GM12878 (cell line): Measurements from ENCODE around the gene GFRA1. TPM values are rescaled to one million over a fixed set of nuclear protein-coding genes. Genes with fewer than 3 reads are reported as not detected.

Experiments used
- ATAC-seq: fragments of 200-7000 bp; cut with Tn5 transposase; 3 replicates; pipeline ENCODE4 v1.9.1; 2020; ENCODE audit warnings: mild to moderate bottlenecking, moderate library complexity
- BruUV-seq: library from RNA; stranded (reverse); fragments of 400-500 nt; replicated peaks from 2 replicates; lab custom pipeline; 2021; lab: Mats Ljungman, UMichigan
- CTCF ChIA-PET: fragments of 300-600 bp; sonication (Branson Sonifier 250); formaldehyde crosslinking; extraction: SDS; loops from one replicate; lab custom pipeline; 2021; ENCODE audit warnings: inconsistent platforms; lab: Yijun Ruan, JAX
- POLR2A ChIA-PET: fragments of 350-600 bp; formaldehyde crosslinking; extraction: SDS; loops from one replicate; lab custom pipeline; 2021; ENCODE audit warnings: inconsistent platforms; lab: Charles Lee
- RAD21 ChIA-PET: fragments of 300-600 bp; sonication (Branson Sonifier 250); formaldehyde crosslinking; loops from one replicate; lab custom pipeline; 2023; ENCODE audit warnings: antibody characterized with exemption; ENCODE audit not compliant: unreplicated experiment; lab: Charles Lee
- SMC1A ChIA-PET: fragments of 300-600 bp; sonication (Branson Sonifier 250); formaldehyde crosslinking; loops from one replicate; lab custom pipeline; 2023; ENCODE audit not compliant: unreplicated experiment, uncharacterized antibody; lab: Charles Lee
- DNase-seq: peaks from one replicate; pipeline ENCODE4 v3.0.0-alpha.2; 2011; ENCODE audit warnings: low read depth, low spot score
- FAIRE-seq: peaks from 3 replicates; lab custom pipeline; 2011; peaks lifted over from hg19 to GRCh38; lab: Jason Lieb, UNC
- H2AFZ ChIP-seq: 2 replicates; pipeline ENCODE4 v1.6.0; 2011; ENCODE audit warnings: low read depth, low read length, control low read depth; ENCODE audit not compliant: control insufficient read depth
- H3K27ac ChIP-seq: 2 replicates; pipeline ENCODE4 v1.5.1; 2011; ENCODE audit warnings: control low read depth; ENCODE audit not compliant: control insufficient read depth, insufficient read depth
- H3K27me3 ChIP-seq, 2 experiments: replicated peaks in 1 of 2; 2 replicates each; pipeline versions ENCODE4 v1.6.0 to v1.6.1; 2011; ENCODE audit warnings: low read length in 1 of 2; ENCODE audit not compliant: control insufficient read depth in 2 of 2, insufficient read depth in 2 of 2
- H3K36me3 ChIP-seq, 2 experiments: 2 replicates each; pipeline ENCODE4 v1.5.1; 2011; ENCODE audit warnings: low read length in 1 of 2; ENCODE audit not compliant: control insufficient read depth in 2 of 2, insufficient read depth in 2 of 2
- H3K4me1 ChIP-seq: 2 replicates; pipeline ENCODE4 v1.6.1; 2011; ENCODE audit warnings: mild to moderate bottlenecking, low read length, moderate library complexity, mixed read lengths; ENCODE audit not compliant: control insufficient read depth, insufficient read depth
- H3K4me2 ChIP-seq: 2 replicates; pipeline ENCODE4 v1.6.0; 2011; ENCODE audit warnings: control low read depth; ENCODE audit not compliant: control insufficient read depth, insufficient read depth
- H3K4me3 ChIP-seq: fragments of 200-600 bp; sonication (generic); 2 replicates; pipeline ENCODE4 v1.5.1; 2016
- H3K79me2 ChIP-seq: 2 replicates; pipeline ENCODE4 v1.6.0; 2011; ENCODE audit warnings: low read length; ENCODE audit not compliant: control insufficient read depth, insufficient read depth
- H3K9ac ChIP-seq: 2 replicates; pipeline ENCODE4 v1.8.0; 2011; ENCODE audit warnings: low read length, control low read depth, mixed read lengths; ENCODE audit not compliant: control insufficient read depth, insufficient read depth
- H3K9me3 ChIP-seq: replicated peaks from 3 replicates; pipeline ENCODE4 v1.5.1; 2011; ENCODE audit warnings: mild to moderate bottlenecking, low read length; ENCODE audit not compliant: control insufficient read depth, insufficient read depth
- H4K20me1 ChIP-seq: 2 replicates; pipeline ENCODE4 v1.6.0; 2011; ENCODE audit not compliant: control insufficient read depth, insufficient read depth
- CHD4 ChIP-seq: fragments of 200-600 bp; sonication (generic); IDR thresholded peaks from 2 replicates; pipeline ENCODE4 v1.6.1; 2016; ENCODE audit warnings: mild to moderate bottlenecking
- E2F8 ChIP-seq: fragments of 450-650 bp; IDR thresholded peaks from 2 replicates; pipeline ENCODE4 v1.6.1; 2018; ENCODE audit warnings: mild to moderate bottlenecking, low read depth, moderate library complexity; ENCODE audit not compliant: partially characterized antibody
- GABPA ChIP-seq: IDR thresholded peaks from 2 replicates; pipeline ENCODE4 v1.6.1; 2014; ENCODE audit warnings: antibody characterized with exemption, low read depth, mild to moderate bottlenecking, inconsistent platforms
- IKZF1 ChIP-seq: fragments of 450-650 bp; conservative IDR thresholded peaks from 2 replicates; pipeline ENCODE4 v1.6.1; 2017; ENCODE audit warnings: antibody characterized with exemption, mild to moderate bottlenecking
- IRF3 ChIP-seq: fragments of 450-650 bp; IDR thresholded peaks from 2 replicates; pipeline ENCODE4 v1.6.1; 2014; ENCODE audit warnings: mild to moderate bottlenecking
- KAT2A ChIP-seq: conservative IDR thresholded peaks from 2 replicates; pipeline ENCODE4 v1.6.1; 2011; ENCODE audit warnings: low read depth, low read length; ENCODE audit not compliant: control insufficient read depth
- MYB ChIP-seq: fragments of 150-350 bp; IDR thresholded peaks from 2 replicates; pipeline ENCODE4 v1.6.1; 2014; ENCODE audit warnings: mild to moderate bottlenecking, low read depth, low read length, borderline replicate concordance
- NFIC ChIP-seq: IDR thresholded peaks from 2 replicates; pipeline ENCODE4 v1.6.1; 2012; ENCODE audit warnings: low read depth, mild to moderate bottlenecking, inconsistent platforms, low read length, moderate library complexity
- POLR2AphosphoS5 ChIP-seq: IDR thresholded peaks from 2 replicates; pipeline ENCODE4 v1.6.1; 2011; ENCODE audit warnings: mild to moderate bottlenecking, low read length, inconsistent platforms
- RELB ChIP-seq: fragments of 450-650 bp; IDR thresholded peaks from 2 replicates; pipeline ENCODE4 v1.6.1; 2017; ENCODE audit warnings: low read depth, mild to moderate bottlenecking, moderate library complexity
- RUNX3 ChIP-seq: IDR thresholded peaks from 2 replicates; pipeline ENCODE4 v1.6.1; 2012; ENCODE audit warnings: low read length, inconsistent platforms
- SIN3A ChIP-seq: IDR thresholded peaks from 2 replicates; pipeline ENCODE4 v1.6.1; 2012; ENCODE audit warnings: low read depth, low read length, improper control_type of control experiment
- TCF3 ChIP-seq: IDR thresholded peaks from 2 replicates; pipeline ENCODE4 v1.6.1; 2012; ENCODE audit warnings: low read depth, mild to moderate bottlenecking, low read length, borderline replicate concordance; ENCODE audit not compliant: insufficient read depth
- USF1 ChIP-seq: IDR thresholded peaks from 2 replicates; pipeline ENCODE4 v1.6.1; 2011; ENCODE audit warnings: borderline replicate concordance, low read depth, mild to moderate bottlenecking, moderate library complexity, mixed read lengths, low read length; ENCODE audit not compliant: insufficient read depth; ENCODE audit errors: extremely low read length
- ZZZ3 ChIP-seq: IDR thresholded peaks from 2 replicates; pipeline ENCODE4 v1.6.1; 2011; ENCODE audit warnings: low read depth; ENCODE audit not compliant: control insufficient read depth, insufficient read length
- WGBS: methylation state at CpG from one replicate; pipeline ENCODE4 v1.1.6; 2016; ENCODE audit warnings: low lambda C conversion rate; ENCODE audit not compliant: insufficient replicate concordance, insufficient coverage; ENCODE audit errors: missing lambda C conversion rate; 5-methylcytosine and 5-hydroxymethylcytosine counted together
- in situ Hi-C: fragments of 300-500 bp; cut with MboI; formaldehyde crosslinking; loops from 9 replicates; pipeline ENCODE4 v1.14.3; 2018; ENCODE audit warnings: mixed read lengths
- intact Hi-C: fragments of 100-400 bp; cut with micrococcal nuclease; formaldehyde crosslinking; loops from one replicate; pipeline ENCODE4 v1.14.2; 2022; ENCODE audit not compliant: unreplicated experiment
- polyA plus RNA-seq, 11 experiments: library from polyadenylated mRNA; depleted of rRNA in 4 of 11; unstranded in 6 of 11; stranded (reverse) in 5 of 11; fragments of >200 nt; fragmentation: Nextera tagmentation in 4 of 11; fragmentation: Illumina TruSeq in 1 of 11; extraction: Ambion mirVana in 4 of 11; extraction: Trizol in 1 of 11; gene quantifications; 1 replicate in 1 of 11; 2 replicates in 10 of 11; pipeline versions ENCODE4 v1.2.1 to v1.2.3, GENCODE V29; 2011 to 2016; ENCODE audit warnings: inconsistent platforms in 2 of 11, missing spikeins in 2 of 11, low read depth in 1 of 11
- total RNA-seq, 4 experiments: library from RNA; depleted of rRNA in 3 of 4; stranded (reverse); fragments of >200 nt in 3 of 4; fragmentation: Illumina TruSeq in 1 of 4; extraction: Trizol in 1 of 4; gene quantifications; 2 replicates each; pipeline versions ENCODE4 v1.2.1 to v1.2.3, GENCODE V29; 2013 to 2021

The GFRA1 gene
- total and polyA plus RNA-seq, 10 of the 15 experiments (the other 5 are each of a cell fraction or from before 2014, with no cell fraction given), result 0.05 to 0.19 TPM; not detected in 8

GRCh38 chr10:116056445-116057293, 216.3 kb downstream of the GFRA1 start:
- FAIRE-seq, result no peak
- no peak overlapping the region for H3K27ac ChIP-seq
- H3K9ac ChIP-seq, result no peak overlapping the region
- H2AFZ ChIP-seq, result no peak overlapping the region
- ATAC-seq, result no peak
- H3K36me3 ChIP-seq, result no peaks in the 10 kb centered on the region
- H3K4me3 ChIP-seq, result no peak overlapping the region
- no peak for DNase-seq
- SMC1A ChIA-PET, result no interaction called here
- RAD21 ChIA-PET, result no interaction called here
- WGBS, result 38% methylated on average over 11 of the region's 11 CpGs
- H3K27me3 ChIP-seq, result no peaks in the 10 kb centered on the region; a peak in 1 of 4 replicates
- H3K4me1 ChIP-seq, result no peaks in the 10 kb centered on the region
- CTCF ChIA-PET, result no interaction called here
- H3K9me3 ChIP-seq, result no peaks in the 10 kb centered on the region
- in situ Hi-C loops, result no loop called here
- no peaks in the 10 kb centered on the region for H4K20me1 ChIP-seq
- intact Hi-C loops, result no loop called here
- POLR2A ChIA-PET, result no interaction called here
- H3K4me2 ChIP-seq, result no peak overlapping the region
- no TSS peak for BruUV-seq
- no peaks in the 10 kb centered on the region for H3K79me2 ChIP-seq
- TF ChIP-seq SIN3A, result no peak
- no peak for TF ChIP-seq IKZF1
- TF ChIP-seq NFIC, result no peak
- no peak for TF ChIP-seq USF1
- no peak for TF ChIP-seq ZZZ3
- no peak for TF ChIP-seq CHD4
- TF ChIP-seq GABPA, result no peak
- no peak for TF ChIP-seq TCF3
- no peak for TF ChIP-seq RELB
- TF ChIP-seq IRF3, result no peak
- no peak for TF ChIP-seq KAT2A
- no peak for TF ChIP-seq MYB
- no peak for TF ChIP-seq E2F8
- no peak for TF ChIP-seq POLR2AphosphoS5
- no peak for TF ChIP-seq RUNX3
